K562 (cell line): ENCODE data around the gene GPR89A.

Experiments
- E2F8 ChIP-seq: fragments of 450-650 bp; IDR thresholded peaks from 2 replicates; pipeline ENCODE4 v1.7.1; 2018; ENCODE audit warnings: mild to moderate bottlenecking, low read depth; ENCODE audit not compliant: partially characterized antibody
- EP300 ChIP-seq: IDR thresholded peaks from 2 replicates; pipeline ENCODE4 v1.6.1; 2012; ENCODE audit warnings: low read length, improper control_type of control experiment
- IRF2 ChIP-seq: sonication (generic); formaldehyde crosslinking; IDR thresholded peaks from 2 replicates; pipeline ENCODE4 v1.8.1; 2022; ENCODE audit warnings: mild to moderate bottlenecking, missing genetic modification reagents
- KLF10 ChIP-seq: fragments of 250-450 bp; sonication (Bioruptor Pico); IDR thresholded peaks from 2 replicates; pipeline ENCODE4 v1.6.1; 2021; ENCODE audit warnings: matching md5 sums
- POLR2A ChIP-seq: fragments of 450-650 bp; conservative IDR thresholded peaks from 2 replicates; pipeline ENCODE4 v1.6.1; 2016
- SP1 ChIP-seq: sonication (generic); formaldehyde crosslinking; IDR thresholded peaks from 2 replicates; pipeline ENCODE4 v1.8.1; 2022; ENCODE audit warnings: mild to moderate bottlenecking, missing genetic modification reagents
- SP2 ChIP-seq: IDR thresholded peaks from 2 replicates; pipeline ENCODE4 v1.6.1; 2011; ENCODE audit warnings: mild to moderate bottlenecking, low read depth, low read length, moderate library complexity; ENCODE audit not compliant: poor library complexity, severe bottlenecking; ENCODE audit errors: extremely low read depth

DNA sequence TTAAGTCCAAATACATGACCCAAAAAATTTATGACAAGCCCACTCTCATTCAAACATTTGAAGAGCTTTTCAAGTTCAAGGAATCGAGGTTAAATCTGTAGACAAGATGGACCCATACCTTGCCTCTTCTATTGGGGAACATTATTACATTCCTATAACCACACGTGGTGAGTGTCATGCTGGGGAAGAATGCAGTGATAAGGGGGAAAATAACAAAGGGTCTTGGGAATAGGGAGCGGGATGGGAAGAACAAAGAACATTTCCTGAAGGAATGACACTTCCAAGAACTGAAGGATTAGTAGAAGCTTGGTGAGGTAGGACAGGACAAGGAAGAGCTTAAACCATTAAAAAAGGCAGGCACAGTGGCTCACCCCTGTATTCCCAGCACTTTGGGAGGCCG is 80.5 kb downstream of the GPR89A start:
- TF ChIP-seq EP300: no peak
- TF ChIP-seq KLF10 (CRISPR knock-in tag): no peak
- TF ChIP-seq POLR2A: no peak
- no peak for TF ChIP-seq IRF2 (CRISPR knock-in tag)
- no peak for TF ChIP-seq E2F8
- TF ChIP-seq SP2: no peak
- no peak for TF ChIP-seq SP1 (CRISPR knock-in tag)
